Measurements from ENCODE around the gene DIRAS1. TPM values are rescaled to one million over a fixed set of nuclear protein-coding genes. Genes with fewer than 3 reads are reported as not detected.

DIRAS1 gene
- total and polyA plus RNA-seq, 3 donors from 2014 or later = 8.1 to 33.1 (median 22.5) TPM

- no peaks in the 10 kb centered on the region for H3K36me3 ChIP-seq (ENCODE audit: low read depth, missing control alignments)
- H3K9me3 ChIP-seq = no peaks in the 10 kb centered on the region
- DNase-seq = no peak
- H3K27me3 ChIP-seq = no peaks in the 10 kb centered on the region
- H3K4me1 ChIP-seq = no peaks in the 10 kb centered on the region
- intact Hi-C loops (cut with DNase I; ENCODE audit: low total_unique reads) = no loop called here
- no peak overlapping the region for H3K4me3 ChIP-seq
- H3K27ac ChIP-seq = no peak overlapping the region
- TF ChIP-seq POLR2A (IDR thresholded peaks at IDR 0.05) (no peak), CTCF (IDR thresholded peaks at IDR 0.05) (no peak)
- WGBS, 2 donors = 94 to 95% methylated on average over 28 to 48 of the region's 48 CpGs
Observed at GRCh38 chr19:2756921-2757881, 36.0 kb upstream of the DIRAS1 start.

- Histone ChIP-seq H3K9me3 (no peaks in the 10 kb centered on the region), H3K4me3 (no peak overlapping the region), H3K27me3 (no peaks in the 10 kb centered on the region), H3K4me1 (no peaks in the 10 kb centered on the region), H3K27ac (no peak overlapping the region), H3K36me3 (ENCODE audit: low read depth, missing control alignments) (no peaks in the 10 kb centered on the region)
- TF ChIP-seq CTCF (IDR thresholded peaks at IDR 0.05) (no peak), POLR2A (IDR thresholded peaks at IDR 0.05) (no peak)
- no peak for DNase-seq
- 85 to 87% methylated on average over 8 of the region's 8 CpGs for WGBS, 2 donors
- intact Hi-C loops (cut with DNase I; ENCODE audit: low total_unique reads) = no loop called here
Observed at GRCh38 chr19:2756477-2756876, 35.3 kb upstream of the DIRAS1 start.

- H3K4me1 ChIP-seq = no peaks in the 10 kb centered on the region
- TF ChIP-seq CTCF (IDR thresholded peaks at IDR 0.05) (no peak), POLR2A (IDR thresholded peaks at IDR 0.05) (no peak)
- intact Hi-C loops (cut with DNase I; ENCODE audit: low total_unique reads) = no loop called here
- DNase-seq = no peak
- WGBS, 2 donors = 87 to 92% methylated on average over 16 of the region's 16 CpGs
- H3K27me3 ChIP-seq = no peaks in the 10 kb centered on the region
- no peaks in the 10 kb centered on the region for H3K9me3 ChIP-seq
- H3K27ac ChIP-seq = no peak overlapping the region
- no peak overlapping the region for H3K4me3 ChIP-seq
- H3K36me3 ChIP-seq (ENCODE audit: low read depth, missing control alignments) = no peaks in the 10 kb centered on the region
Observed at GRCh38 chr19:2755811-2756210, 34.6 kb upstream of the DIRAS1 start.

GRCh38 chr19:2755448-2755705, 34.2 kb upstream of the DIRAS1 start:
- no peaks in the 10 kb centered on the region for H3K36me3 ChIP-seq (ENCODE audit: low read depth, missing control alignments)
- TF ChIP-seq CTCF (IDR thresholded peaks at IDR 0.05) (no peak), POLR2A (IDR thresholded peaks at IDR 0.05) (no peak)
- 85 to 95% methylated on average over 16 of the region's 16 CpGs for WGBS, 2 donors
- H3K4me1 ChIP-seq = no peaks in the 10 kb centered on the region
- no peak overlapping the region for H3K4me3 ChIP-seq
- H3K27me3 ChIP-seq = no peaks in the 10 kb centered on the region
- DNase-seq = no peak
- no peak overlapping the region for H3K27ac ChIP-seq
- no peaks in the 10 kb centered on the region for H3K9me3 ChIP-seq
- intact Hi-C loops (cut with DNase I; ENCODE audit: low total_unique reads) = no loop called here

Data from testis (tissue), 3 donors.